Spleen (tissue), 7 donors: ENCODE results near the gene MEA1.

Experiments used
- CTCF ChIP-seq, 11 experiments: fragments of 200-600 bp in 7 of 11; fragments of 450-650 bp in 4 of 11; sonication (generic) in 4 of 11; IDR thresholded peaks in 8 of 11; conservative IDR thresholded peaks in 3 of 11; 1 replicate in 7 of 11; 2 replicates in 4 of 11; pipeline versions ENCODE4 v1.4.0 to v1.8.0; 2016 to 2021; ENCODE audit warnings: antibody characterized with exemption in 11 of 11, inconsistent platforms in 4 of 11, mild to moderate bottlenecking in 1 of 11
- POLR2A ChIP-seq, 3 donors: fragments of 450-650 bp; IDR thresholded peaks; one replicate each; pipeline ENCODE4 v1.5.1; 2017; ENCODE audit warnings: antibody characterized with exemption in 3 of 3, mild to moderate bottlenecking in 1 of 3
- POLR2AphosphoS5 ChIP-seq, 3 donors: sonication (generic); formaldehyde crosslinking; IDR thresholded peaks; one replicate each; pipeline ENCODE4 v1.5.1; 2017; ENCODE audit warnings: antibody characterized with exemption in 3 of 3
- donor health status: DM: no; HTN: no; CAD: no; lungs with moderate emphysema.
- donor health status: DM: no; HTN: no; CAD: no.
- donor health status: DM: no; HTN: no; CAD: no.

- no peak for TF ChIP-seq CTCF (IDR thresholded peaks at IDR 0.05 in 8 of 11, conservative IDR thresholded peaks at IDR 0.05 in 3 of 11)
- TF ChIP-seq POLR2A (IDR thresholded peaks at IDR 0.05): no peak
- TF ChIP-seq POLR2AphosphoS5 (IDR thresholded peaks at IDR 0.05): no peak
Observed at GRCh38 chr6:43005844-43006243, 7.9 kb downstream of the MEA1 start.
